ENCODE data around the gene OVOL2. TPM values are rescaled to one million over a fixed set of nuclear protein-coding genes. Genes with fewer than 3 reads are reported as not detected.

Gene OVOL2
- total and polyA plus RNA-seq, 2 of the 4 experiments (the other 2 are of a cell fraction): not detected

DNA sequence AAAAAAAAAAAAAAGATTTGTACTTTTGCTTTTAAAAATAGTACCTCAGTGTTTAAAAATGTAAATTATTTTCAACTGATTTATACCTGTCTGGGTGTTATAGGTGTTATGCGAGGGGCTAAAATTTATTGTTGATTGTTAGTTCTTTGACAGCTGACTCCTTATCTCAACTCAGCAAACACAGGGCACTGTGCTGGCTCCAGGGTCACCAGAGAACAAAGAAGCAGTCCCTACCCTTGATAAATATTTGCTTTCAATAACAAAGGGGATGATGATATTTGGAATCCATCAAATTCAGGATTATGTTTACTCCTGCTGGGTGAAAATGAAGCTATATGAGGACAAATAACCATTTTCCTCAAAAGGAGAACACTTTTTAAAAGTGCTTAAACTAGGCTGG, 45.8 kb upstream of the OVOL2 start:
- H2BK5ac ChIP-seq (ENCODE audit: low read depth, low read length, poor library complexity, severe bottlenecking): no peak overlapping the region
- H3K9me3 ChIP-seq (ENCODE audit: control insufficient read depth, insufficient read depth, low read length): no peaks in the 10 kb centered on the region
- H2AK9ac ChIP-seq (replicated peaks; ENCODE audit: low read depth, low read length, poor library complexity): no peak overlapping the region
- no peak overlapping the region for H2BK120ac ChIP-seq (ENCODE audit: low read depth, low read length)
- no peak for DNase-seq
- H3K27ac ChIP-seq (ENCODE audit: insufficient read depth, low read length): no peak overlapping the region
- H4K20me1 ChIP-seq (ENCODE audit: insufficient read depth, low read length): no peaks in the 10 kb centered on the region
- H3K4me3 ChIP-seq (ENCODE audit: insufficient read depth, low read depth, low read length): no peak overlapping the region
- no peak overlapping the region for H2BK15ac ChIP-seq (ENCODE audit: low read depth, low read length)
- H4K5ac ChIP-seq (ENCODE audit: low read depth, low read length): no peak overlapping the region
- ATAC-seq (ENCODE audit: low read depth): no peak
- no peaks in the 10 kb centered on the region for H3K9me1 ChIP-seq (ENCODE audit: insufficient read depth, low read length)
- no peak overlapping the region for H3K23ac ChIP-seq (ENCODE audit: low read depth, low read length)
- peaks cover 3% of the 10 kb centered on the region for H3K27me3 ChIP-seq (ENCODE audit: control insufficient read depth, insufficient read depth, low read length)
- H2AFZ ChIP-seq (replicated peaks; ENCODE audit: low read length, poor library complexity): no peak overlapping the region
- no peak overlapping the region for H3K18ac ChIP-seq (ENCODE audit: low read depth, low read length)
- intact Hi-C loops (cut with micrococcal nuclease) (no loop called here), in situ Hi-C loops (cut with MboI; ENCODE audit: low sequenced_read_pairs) (no loop called here), dilution Hi-C loops (cut with HindIII; ENCODE audit: low sequenced_read_pairs, unreplicated experiment) (no loop called here)
- no peak overlapping the region for H3K14ac ChIP-seq (replicated peaks; ENCODE audit: low read depth, low read length)
- ChIA-PET CTCF (no interaction called here), POLR2A (ENCODE audit: unreplicated experiment) (no interaction called here)
- H3K4me2 ChIP-seq (ENCODE audit: low read depth, low read length): no peak overlapping the region
- WGBS, 2 experiments (ENCODE audit: extremely low coverage in 2 of 2, insufficient read length in 1 of 2): no CpG with 5 or more reads among the region's 1 CpG
- H2AK5ac ChIP-seq (ENCODE audit: low read depth, low read length): no peak overlapping the region
- H4K91ac ChIP-seq (ENCODE audit: insufficient read depth, low read depth, low read length): no peak overlapping the region
- H3K79me1 ChIP-seq (ENCODE audit: low read depth in 1 of 2, low read length in 2 of 2): no peaks in the 10 kb centered on the region
- no peak overlapping the region for H2BK20ac ChIP-seq (ENCODE audit: low read depth, low read length)
- H4K8ac ChIP-seq (ENCODE audit: low read depth in 2 of 2, low read length in 2 of 2): no peak overlapping the region
- BruUV-seq (replicated peaks): no TSS peak
- no peaks in the 10 kb centered on the region for H3K36me3 ChIP-seq (ENCODE audit: control insufficient read depth, insufficient read depth, low read length)
- H3K56ac ChIP-seq (ENCODE audit: extremely low read depth, insufficient read depth, low read length): no peak overlapping the region
- H3K9ac ChIP-seq (ENCODE audit: low read depth, low read length): no peak overlapping the region
- TF ChIP-seq, protein P1, sequence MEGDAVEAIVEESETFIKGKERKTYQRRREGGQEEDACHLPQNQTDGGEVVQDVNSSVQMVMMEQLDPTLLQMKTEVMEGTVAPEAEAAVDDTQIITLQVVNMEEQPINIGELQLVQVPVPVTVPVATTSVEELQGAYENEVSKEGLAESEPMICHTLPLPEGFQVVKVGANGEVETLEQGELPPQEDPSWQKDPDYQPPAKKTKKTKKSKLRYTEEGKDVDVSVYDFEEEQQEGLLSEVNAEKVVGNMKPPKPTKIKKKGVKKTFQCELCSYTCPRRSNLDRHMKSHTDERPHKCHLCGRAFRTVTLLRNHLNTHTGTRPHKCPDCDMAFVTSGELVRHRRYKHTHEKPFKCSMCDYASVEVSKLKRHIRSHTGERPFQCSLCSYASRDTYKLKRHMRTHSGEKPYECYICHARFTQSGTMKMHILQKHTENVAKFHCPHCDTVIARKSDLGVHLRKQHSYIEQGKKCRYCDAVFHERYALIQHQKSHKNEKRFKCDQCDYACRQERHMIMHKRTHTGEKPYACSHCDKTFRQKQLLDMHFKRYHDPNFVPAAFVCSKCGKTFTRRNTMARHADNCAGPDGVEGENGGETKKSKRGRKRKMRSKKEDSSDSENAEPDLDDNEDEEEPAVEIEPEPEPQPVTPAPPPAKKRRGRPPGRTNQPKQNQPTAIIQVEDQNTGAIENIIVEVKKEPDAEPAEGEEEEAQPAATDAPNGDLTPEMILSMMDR (conservative IDR thresholded peaks at IDR 0.05; ENCODE audit: low read depth, low read length): no peak
- TF ChIP-seq RCOR1 (IDR thresholded peaks at IDR 0.05; ENCODE audit: insufficient replicate concordance, low read length) (no peak), MAFK (IDR thresholded peaks at IDR 0.05; ENCODE audit: low read depth, low read length) (no peak)
- no peaks in the 10 kb centered on the region for H3K4me1 ChIP-seq (ENCODE audit: control insufficient read depth, insufficient read depth, low read length)
- no peak overlapping the region for H3K4ac ChIP-seq (ENCODE audit: low read depth, low read length)

All from IMR-90 (cell line).